ENCODE data around the gene MYH7.
"Not testable (repeated sequence)": the region's sequence is repeated elsewhere in the genome, so short reads cannot be mapped to it uniquely, and the experiment has no call there.

MYH7 gene

DNA sequence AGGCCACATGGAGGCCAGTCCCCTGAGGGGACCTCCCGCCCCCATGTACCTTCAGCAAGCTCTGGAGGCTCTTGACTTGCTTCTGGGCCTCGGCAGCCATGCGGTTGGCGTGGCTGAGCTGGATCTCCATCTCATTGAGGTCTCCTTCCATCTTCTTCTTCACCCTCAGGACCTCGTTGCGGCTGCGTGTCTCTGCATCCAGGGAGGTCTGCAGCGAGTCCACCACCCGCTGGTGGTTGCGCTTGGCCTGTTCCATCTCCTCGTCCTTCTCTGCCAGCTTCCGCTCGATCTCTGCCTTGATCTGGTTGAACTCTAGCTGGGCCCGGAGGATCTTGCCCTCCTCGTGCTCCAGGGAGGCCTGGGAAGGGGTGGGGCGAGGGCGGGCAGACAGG, 49.2 kb downstream of the MYH7 start:
- not testable (repeated sequence) for DNase-seq (ENCODE audit: low read depth)

- DNase-seq (ENCODE audit: low read depth), result no peak
Measured at GRCh38 chr14:23385642-23386265, 49.7 kb downstream of the MYH7 start.

DNA sequence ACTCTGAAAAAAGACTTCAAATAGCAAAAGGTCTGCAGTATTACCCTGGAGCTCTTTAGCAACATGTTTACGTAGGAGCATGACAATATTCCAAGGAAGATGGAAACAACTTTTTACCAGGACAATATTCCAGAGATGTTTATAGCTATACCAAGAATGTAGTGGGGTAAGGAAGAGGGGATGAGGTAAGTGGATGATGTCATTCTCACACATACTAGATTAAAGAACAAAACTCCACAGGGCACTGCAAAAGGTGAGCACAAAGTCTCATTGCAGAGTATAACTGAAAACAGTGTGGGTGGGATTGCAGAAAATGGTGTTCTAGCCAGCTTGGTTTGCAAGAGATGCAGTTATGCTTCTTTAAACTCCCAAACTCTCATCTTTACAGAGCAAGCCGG, 50.2 kb downstream of the MYH7 start:
- DNase-seq (ENCODE audit: low read depth), result no peak

DNA sequence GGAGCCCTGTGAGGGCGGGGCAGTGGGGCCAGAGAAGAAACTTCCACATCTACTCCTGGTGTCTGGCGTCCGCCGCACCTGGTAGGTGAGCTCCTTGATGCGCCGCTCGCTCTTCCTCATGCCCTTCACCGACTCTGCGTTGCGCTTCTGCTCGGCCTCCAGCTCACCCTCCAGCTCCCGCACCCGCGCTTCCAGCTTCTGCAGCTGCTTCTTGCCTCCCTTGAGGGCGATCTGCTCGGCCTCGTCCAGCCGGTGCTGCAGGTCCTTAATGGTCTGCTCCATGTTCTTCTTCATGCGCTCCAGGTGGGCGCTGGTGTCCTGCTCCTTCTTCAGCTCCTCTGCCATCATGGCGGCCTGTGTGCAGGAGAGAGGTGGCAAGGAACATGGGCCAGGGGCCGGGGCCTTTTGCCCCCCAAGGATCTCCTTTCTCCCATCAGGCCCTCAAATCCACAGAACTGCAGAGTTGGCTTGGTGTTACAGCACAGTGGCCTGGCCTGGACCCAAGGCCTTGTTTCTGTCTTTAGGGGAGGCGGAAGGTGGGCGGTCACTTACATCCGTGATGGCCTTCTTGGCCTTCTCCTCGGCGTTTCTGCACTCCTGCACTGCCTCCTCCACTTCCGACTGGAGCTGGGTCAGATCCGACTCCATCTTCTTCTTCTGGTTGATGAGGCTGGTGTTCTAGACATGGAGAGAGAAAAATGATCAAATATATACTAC, 50.9 kb downstream of the MYH7 start:
- DNase-seq (ENCODE audit: low read depth), result no peak

- no peak for DNase-seq (ENCODE audit: low read depth)
Measured at GRCh38 chr14:23382731-23383440, 52.6 kb downstream of the MYH7 start.

- no peak for DNase-seq (ENCODE audit: low read depth)
Measured at GRCh38 chr14:23382276-23382675, 53.2 kb downstream of the MYH7 start.

DNA sequence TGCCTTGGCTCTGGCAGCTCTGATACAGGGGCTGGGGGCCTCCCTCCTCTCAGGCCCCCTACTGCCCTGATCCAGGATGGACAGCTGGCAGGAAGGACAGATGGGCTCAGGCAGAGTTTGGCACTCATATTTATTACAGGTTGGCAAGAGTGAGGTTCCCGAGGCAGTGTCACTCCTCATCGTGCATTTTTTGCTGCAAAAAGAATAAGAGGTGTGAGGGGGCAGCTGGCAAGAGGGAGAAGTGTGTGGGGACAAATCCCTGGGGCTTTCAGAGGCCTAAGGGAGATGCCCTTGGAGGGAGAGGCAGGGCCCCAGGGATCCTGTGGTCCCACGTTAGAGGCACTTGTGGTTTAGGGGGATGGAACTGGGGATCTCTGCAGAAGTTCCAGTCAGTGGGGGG, 53.6 kb downstream of the MYH7 start:
- DNase-seq (ENCODE audit: low read depth), result no peak

GRCh38 chr14:23380976-23381375, 54.5 kb downstream of the MYH7 start:
- no peak for DNase-seq (ENCODE audit: low read depth)

GRCh38 chr14:23380197-23380914, 55.1 kb downstream of the MYH7 start:
- no peak for DNase-seq (ENCODE audit: low read depth)

DNA sequence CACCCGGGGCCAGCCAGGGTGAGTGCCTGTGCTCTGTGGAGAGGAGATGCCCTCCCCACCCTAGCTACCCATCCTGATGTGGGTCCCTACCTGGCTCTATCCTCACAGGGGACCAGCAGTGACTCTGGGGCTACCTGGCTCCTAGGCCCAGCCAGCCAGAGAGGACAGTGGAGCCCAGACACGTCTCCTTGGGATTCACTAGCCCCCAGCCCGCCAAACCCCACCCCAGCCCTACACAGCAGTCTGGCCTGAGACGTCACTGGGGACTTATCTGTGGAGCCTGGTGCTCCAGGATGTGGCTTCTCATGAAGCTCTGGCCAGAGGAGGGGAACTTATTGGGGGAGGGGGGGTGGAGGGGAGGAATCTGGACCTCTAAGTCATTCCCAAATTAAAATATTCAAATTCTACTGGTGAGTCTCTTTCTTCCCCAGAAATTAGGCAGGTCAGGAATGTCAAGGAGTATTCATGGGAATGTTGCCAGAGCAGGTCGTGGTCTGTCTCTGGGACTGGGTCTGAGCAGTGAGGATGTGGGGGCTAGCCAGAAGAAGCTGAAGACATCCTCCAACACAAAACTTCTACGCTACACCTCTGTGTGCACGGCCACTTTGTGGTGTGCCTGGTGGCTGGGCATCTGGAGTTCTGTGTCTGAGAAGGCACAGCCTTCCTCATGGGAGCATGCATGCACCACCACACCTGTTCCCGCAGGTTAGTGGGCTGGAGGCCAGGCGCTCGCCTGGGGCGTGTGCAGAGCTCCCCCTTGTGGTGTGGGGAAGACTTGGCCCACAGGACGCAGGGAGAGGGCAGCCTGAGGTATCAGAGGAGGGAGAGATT, 55.9 kb downstream of the MYH7 start:
- peak; percentile 37 for DNase-seq (ENCODE audit: low read depth)

DNA sequence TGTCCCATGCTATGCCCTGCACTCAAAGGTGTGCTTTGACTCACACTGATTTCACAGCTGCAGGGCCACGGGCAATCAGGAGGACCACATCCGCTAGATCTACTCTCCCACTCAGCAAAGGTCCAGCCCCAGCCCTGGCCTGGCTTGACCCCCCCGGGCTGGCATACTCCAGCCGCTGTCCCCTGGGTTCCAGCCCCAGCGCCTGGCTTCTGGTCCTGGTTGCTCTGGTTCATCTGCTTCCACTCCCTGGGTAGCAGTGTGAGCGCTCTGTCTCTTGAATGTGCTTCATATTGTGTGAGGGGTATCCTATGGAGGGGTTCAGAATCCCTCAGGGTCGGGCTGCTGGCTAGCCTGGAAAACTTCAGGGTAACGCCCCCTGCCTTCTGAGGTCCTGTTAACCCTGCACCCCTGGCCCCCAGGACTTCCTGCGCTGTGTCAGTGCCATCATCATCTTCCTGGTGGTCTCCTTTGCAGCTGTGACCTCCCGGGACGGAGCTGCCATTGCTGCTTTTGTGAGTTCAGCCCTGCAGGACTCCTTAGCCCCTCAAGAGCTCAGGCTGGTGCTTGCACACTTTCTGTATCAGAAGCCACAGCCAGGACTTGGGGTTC, 56.7 kb downstream of the MYH7 start:
- no peak for DNase-seq (ENCODE audit: low read depth)

GRCh38 chr14:23377573-23378563, 57.6 kb downstream of the MYH7 start:
- DNase-seq (ENCODE audit: low read depth), result no peak

DNA sequence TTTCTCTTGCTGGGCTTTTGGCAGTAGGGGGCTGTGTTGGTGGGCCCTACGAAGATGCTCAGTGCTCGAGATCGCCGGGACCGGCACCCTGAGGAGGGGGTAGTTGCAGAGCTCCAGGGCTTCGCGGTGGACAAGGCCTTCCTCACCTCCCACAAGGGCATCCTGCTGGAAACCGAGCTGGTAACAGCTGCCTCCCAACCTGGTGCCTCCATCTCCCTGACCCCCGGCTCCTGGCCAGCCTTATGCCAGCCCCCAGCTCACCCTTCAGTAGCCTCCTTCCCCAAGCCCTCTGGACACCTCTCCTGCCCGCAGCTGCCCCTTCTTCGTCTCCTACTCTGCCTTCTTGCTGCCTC, 58.3 kb downstream of the MYH7 start:
- DNase-seq (ENCODE audit: low read depth), result no peak

GRCh38 chr14:23376482-23377197, 58.8 kb downstream of the MYH7 start, which contains the start of gene CMTM5:
TSS of gene CMTM5 (plus strand) at chr14:23377046. CDS start at chr14:23377252, 206 bp downstream.
- DNase-seq (ENCODE audit: low read depth), result no peak

GRCh38 chr14:23375527-23376251, 59.8 kb downstream of the MYH7 start:
- DNase-seq (ENCODE audit: low read depth), result no peak

DNA sequence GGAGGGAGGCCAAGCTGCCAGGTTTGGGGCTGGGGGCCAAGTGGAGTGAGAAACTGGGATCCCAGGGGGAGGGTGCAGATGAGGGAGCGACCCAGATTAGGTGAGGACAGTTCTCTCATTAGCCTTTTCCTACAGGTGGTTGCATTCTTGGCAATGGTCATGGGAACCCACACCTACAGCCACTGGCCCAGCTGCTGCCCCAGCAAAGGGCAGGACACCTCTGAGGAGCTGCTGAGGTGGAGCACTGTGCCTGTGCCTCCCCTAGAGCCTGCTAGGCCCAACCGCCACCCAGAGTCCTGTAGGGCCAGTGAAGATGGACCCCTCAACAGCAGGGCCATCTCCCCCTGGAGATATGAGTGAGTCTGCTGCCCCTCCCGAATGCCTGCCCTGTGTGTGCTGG, 62.4 kb downstream of the MYH7 start:
- no peak for DNase-seq (ENCODE audit: low read depth)

DNA sequence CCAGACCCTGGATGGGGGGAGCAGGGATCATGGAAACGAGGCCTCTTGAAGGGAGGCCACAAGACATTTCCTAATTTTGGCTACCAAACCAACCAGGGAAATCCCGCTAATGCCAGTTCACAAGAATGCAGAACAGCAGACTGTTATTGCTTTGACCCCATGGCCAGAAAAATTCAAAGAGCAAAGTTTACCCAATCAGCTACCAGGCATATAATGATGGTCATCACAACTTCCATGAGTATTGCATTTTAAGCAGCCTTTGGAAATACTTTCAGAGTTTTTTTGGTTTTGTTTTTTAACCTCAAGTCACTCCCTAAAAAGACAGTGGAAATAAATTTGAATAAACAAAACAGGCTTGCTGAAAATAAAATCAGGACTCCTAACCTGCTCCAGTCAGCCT, 63.0 kb downstream of the MYH7 start, which contains the start of gene IL25:
IL25 (plus strand) TSS at position 301 of the 400 bp plus-strand sequence.
- DNase-seq (ENCODE audit: low read depth), result no peak

- no peak for DNase-seq (ENCODE audit: low read depth)
Measured at GRCh38 chr14:23371865-23372264, 63.6 kb downstream of the MYH7 start.

DNA sequence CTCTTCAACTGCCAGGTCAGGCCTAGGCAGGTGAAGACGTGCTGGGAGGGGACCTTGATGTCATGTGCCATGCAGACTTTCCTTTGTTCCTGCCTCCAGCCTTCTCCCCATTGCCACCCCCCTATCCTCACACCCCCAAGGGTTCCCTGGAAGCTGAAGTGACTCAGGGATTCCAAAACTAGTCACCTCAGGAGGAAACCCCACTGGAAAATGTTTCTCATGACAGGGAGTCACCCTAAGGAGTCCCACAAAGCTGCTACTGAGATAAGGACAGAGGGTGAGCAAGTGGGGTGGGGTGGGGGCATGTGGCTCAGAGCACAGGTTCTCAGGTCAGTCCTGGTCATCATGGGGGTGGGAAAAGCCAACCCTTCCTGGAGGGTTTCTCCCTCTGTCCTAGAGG, 65.2 kb downstream of the MYH7 start:
- DNase-seq (ENCODE audit: low read depth), result no peak

All from stimulated activated CD8-positive, alpha-beta memory T cell treated with anti-CD3 and anti-CD28 coated beads, Interleukin-12 subunit alpha, Interleukin-12 subunit beta, amount 100 ng/mL, for 4 hours (primary cell).